ENCODE results near the gene TOM1.

DNA sequence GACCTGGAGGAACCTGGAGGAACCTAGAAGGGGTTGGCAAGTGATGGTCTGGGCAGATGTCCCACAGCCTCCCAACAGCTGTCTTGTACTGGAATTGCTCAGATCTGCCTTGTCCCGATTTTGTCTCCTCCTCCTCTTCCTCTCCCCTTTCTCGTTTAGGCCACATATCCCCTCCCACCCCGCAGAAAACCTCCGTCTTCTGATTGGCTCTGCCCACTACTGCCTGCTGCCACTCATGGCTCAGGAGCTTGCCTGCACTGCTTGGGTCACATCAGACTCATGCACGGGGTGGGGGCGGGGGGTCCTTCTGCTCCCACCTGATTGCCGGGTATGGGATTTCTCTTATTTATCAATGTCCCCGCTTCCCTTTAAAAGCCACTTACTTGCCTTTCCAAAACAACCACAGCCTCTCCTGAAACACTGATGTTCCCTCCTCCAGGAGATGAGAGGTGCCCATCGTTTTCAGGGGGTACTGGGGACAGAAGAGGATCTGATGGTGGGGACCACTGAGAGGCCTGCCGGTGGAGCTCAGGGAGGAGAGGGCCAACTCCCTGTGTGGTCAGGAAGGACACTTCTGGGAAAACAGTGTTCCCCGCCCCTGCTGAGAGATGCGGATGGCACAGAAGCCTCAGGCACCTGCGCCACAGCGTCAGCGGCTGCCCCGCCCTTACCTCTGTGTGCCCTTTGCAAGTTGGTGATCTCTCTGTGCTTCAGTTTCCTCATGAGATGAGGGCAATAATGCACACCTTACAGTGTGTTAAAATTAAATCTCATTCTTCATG, 14.7 kb downstream of the TOM1 start:
- TF ChIP-seq SIN3A (IDR thresholded peaks at IDR 0.05; ENCODE audit: borderline replicate concordance, low read depth, low read length), result no peak
- TF ChIP-seq, protein P1, sequence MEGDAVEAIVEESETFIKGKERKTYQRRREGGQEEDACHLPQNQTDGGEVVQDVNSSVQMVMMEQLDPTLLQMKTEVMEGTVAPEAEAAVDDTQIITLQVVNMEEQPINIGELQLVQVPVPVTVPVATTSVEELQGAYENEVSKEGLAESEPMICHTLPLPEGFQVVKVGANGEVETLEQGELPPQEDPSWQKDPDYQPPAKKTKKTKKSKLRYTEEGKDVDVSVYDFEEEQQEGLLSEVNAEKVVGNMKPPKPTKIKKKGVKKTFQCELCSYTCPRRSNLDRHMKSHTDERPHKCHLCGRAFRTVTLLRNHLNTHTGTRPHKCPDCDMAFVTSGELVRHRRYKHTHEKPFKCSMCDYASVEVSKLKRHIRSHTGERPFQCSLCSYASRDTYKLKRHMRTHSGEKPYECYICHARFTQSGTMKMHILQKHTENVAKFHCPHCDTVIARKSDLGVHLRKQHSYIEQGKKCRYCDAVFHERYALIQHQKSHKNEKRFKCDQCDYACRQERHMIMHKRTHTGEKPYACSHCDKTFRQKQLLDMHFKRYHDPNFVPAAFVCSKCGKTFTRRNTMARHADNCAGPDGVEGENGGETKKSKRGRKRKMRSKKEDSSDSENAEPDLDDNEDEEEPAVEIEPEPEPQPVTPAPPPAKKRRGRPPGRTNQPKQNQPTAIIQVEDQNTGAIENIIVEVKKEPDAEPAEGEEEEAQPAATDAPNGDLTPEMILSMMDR (IDR thresholded peaks at IDR 0.05), result no peak

Data from SK-N-SH (cell line).